Occipital lobe (tissue), 2 donors: ENCODE results near the gene TAPBP. TPM values are rescaled to one million over a fixed set of nuclear protein-coding genes. Genes with fewer than 3 reads are reported as not detected.

Source experiments
- DNase-seq: peaks from one replicate; lab custom pipeline; 2025; lab: John Stamatoyannopoulos, UW
- total RNA-seq: library from RNA; depleted of rRNA; stranded (reverse); fragments of >200 nt; gene quantifications from one replicate; pipeline ENCODE4 v1.2.3, GENCODE V29; 2014

Gene TAPBP
- total RNA-seq, 1 donor from 2014 or later, result 10.5 TPM

- no peak for DNase-seq
These were observed 6.0 kb upstream of the TAPBP start for GRCh38 chr6:33319939-33320314.

GRCh38 chr6:33318426-33319073 lies 4.7 kb upstream of the TAPBP start:
- DNase-seq, result no peak

- DNase-seq, result peak; percentile 95
These were observed 4.0 kb upstream of the TAPBP start, which contains the start of gene ZBTB22 for GRCh38 chr6:33317669-33318425. ZBTB22 (minus strand) TSS chr6:33317744; CDS start chr6:33316916, 828 bp downstream.

DNA sequence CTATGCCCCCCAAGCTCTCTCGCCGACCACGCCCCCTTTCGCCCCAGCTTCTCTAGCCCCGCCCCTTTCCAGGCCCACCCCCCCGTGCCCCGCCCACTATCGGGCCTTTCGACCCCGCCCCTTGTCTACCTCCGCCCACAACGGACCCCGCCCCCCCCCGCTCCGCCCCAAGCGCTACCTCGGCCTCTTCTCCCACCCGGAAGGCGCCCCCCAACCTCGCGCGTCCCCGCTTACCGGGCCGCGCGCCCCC lies 3.5 kb upstream of the TAPBP start:
- no peak for DNase-seq

- DNase-seq, result no peak
These were observed 2.9 kb upstream of the TAPBP start for GRCh38 chr6:33316603-33317418.

DNA sequence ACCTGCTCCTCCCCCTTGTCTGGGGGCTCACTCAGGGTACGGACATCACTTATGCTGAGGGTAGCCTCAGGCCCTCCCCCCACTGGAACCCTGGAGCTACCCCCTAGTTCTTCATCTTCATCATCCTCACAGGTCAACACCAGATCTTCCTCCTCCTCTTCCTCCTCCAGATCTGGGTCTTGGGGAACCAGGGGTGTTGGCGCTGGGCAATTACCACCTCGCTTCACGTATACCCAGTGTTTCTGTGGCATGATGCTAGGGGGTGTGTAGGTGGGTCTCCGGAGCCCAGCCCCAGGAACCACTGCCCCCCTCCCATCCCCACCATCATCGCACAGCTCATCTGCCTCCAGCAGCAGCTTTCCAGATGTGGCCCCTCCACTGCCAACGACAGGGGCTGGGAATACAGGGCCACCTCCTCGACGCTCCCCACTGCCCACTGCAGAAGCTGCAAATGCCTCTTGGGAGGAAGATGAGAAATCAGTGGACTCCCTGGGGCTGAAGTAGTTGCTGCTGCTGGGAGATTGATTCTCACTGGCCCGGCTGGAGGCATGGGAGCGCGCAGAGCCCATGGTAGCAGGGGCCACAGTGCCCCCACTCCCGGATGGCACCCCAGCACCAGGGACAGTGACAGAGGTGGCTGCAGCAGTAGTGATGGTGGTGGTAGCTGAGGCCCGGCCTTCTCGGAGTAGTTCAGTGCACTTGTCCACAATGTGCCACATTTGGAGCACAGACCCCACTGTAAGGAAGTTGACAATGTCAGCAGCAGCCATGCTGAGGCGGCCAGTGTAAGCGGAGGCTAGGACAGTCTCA lies 2.1 kb upstream of the TAPBP start:
- no peak for DNase-seq

GRCh38 chr6:33314943-33315792 lies 1.3 kb upstream of the TAPBP start:
- DNase-seq, result no peak

- peak; percentile 66 for DNase-seq
These were observed 651 bp upstream of the TAPBP start for GRCh38 chr6:33314515-33314942.

DNA sequence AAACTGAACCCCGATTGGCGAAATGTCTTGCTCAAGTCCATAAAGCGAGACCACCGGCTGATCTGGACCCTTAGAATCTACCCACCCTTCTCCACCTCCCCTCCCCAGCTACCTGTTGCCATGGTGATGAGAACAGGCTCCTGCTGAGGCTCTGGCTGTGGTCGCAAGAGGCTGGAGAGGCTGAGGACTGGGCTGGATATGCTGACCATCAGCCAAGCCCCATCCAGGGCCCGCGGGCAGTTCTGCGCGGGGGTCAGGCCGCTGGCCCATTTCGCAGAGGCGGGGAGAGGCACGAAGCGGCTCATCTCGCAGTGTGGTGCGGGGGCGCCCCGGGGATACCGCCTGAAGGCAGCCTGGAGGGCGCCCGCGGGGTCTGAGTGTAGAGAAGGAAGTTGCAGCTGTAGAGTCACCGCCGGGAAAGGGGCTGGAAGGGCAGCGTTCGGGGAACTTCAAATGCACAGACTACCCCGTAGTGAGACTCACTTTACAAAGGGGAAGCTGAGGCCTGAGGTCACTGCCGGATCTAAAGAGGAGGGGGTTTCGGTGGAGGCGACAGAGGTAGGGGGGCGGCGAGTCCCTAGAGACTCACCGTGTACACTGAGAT lies 671 bp downstream of the TAPBP start:
- no peak for DNase-seq

DNA sequence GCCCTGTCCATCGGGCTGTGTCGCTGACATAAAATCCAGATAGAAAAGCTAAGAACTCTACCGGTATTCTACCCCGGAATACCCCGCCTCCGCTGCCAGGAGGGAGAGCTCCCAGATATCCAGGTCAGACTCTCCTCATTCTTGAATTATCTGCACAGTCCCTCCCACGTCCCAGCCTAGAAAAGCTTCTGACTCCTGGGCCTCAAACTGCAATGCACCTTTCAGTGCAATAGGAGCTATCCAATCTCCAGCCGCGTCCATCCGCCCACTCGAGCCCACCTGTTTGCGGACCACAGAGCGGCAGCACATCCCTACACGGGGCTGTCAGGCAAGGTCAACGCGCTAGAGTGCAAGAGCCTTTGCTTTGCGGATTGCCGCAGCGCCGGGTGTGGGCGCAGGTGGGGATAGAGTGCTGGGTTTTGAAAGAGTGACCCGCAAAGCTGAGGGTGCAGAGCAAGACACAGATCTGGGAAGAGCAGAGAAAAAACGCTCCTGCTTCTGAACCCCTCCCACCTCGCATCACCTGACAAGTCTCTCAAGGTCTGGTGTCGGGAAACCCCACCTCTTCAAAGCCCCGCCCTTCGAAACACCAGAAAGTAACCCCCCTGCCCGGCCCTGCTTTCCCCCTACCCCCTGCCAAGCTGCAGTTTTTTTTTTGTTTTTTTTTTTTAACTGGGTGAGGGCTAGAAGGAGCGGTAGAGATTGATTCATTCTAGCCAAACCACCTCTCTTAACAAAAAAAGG lies 1.3 kb downstream of the TAPBP start:
- DNase-seq, result peak; percentile 46

- no peak for DNase-seq
These were observed 7.5 kb downstream of the TAPBP start for GRCh38 chr6:33306356-33306755.

GRCh38 chr6:33305052-33305451 lies 8.8 kb downstream of the TAPBP start:
- DNase-seq, result no peak

GRCh38 chr6:33304216-33304615 lies 9.7 kb downstream of the TAPBP start:
- no peak for DNase-seq

GRCh38 chr6:33301877-33302276 lies 12.0 kb downstream of the TAPBP start:
- DNase-seq, result no peak

DNA sequence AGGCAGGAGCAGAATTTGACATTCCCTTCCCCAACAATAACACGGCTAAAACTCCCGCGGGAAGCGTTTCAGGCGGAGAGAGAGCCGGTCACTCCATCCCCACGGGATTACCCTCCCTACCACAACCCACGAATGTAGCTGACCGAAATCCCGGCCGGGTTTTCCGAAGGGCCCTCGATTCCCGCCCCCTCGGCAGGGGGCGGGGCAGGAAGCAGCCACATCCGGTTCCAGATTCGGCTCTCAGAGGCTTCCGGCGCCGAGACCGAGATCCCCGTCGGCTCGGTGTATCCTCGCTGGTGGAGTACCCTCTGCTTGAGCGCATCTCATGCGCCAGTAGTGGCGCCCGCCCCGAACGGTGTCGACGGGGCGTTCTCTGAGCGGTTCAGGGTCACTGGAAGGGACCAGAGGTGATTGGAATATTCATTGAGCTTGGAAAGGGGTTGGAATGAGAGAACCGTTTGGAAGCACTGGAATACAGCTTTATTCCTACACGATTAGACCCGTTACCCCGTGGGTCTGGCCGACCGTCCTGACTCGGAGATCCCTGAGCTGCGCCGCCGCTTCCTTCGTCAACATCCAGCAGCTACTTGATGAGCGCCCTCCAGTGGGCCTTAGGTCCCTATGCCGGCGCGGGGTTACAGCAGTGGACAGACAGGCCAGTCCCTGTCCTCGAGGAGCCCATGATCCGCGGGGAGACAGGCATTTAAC lies 14.5 kb downstream of the TAPBP start:
- peak; percentile 87 for DNase-seq

GRCh38 chr6:33298773-33299236 lies 15.1 kb downstream of the TAPBP start, which contains the start of gene RGL2:
RGL2 (minus strand) TSS chr6:33298942; CDS start chr6:33298610, 332 bp downstream.
- DNase-seq, result peak; percentile 71

DNA sequence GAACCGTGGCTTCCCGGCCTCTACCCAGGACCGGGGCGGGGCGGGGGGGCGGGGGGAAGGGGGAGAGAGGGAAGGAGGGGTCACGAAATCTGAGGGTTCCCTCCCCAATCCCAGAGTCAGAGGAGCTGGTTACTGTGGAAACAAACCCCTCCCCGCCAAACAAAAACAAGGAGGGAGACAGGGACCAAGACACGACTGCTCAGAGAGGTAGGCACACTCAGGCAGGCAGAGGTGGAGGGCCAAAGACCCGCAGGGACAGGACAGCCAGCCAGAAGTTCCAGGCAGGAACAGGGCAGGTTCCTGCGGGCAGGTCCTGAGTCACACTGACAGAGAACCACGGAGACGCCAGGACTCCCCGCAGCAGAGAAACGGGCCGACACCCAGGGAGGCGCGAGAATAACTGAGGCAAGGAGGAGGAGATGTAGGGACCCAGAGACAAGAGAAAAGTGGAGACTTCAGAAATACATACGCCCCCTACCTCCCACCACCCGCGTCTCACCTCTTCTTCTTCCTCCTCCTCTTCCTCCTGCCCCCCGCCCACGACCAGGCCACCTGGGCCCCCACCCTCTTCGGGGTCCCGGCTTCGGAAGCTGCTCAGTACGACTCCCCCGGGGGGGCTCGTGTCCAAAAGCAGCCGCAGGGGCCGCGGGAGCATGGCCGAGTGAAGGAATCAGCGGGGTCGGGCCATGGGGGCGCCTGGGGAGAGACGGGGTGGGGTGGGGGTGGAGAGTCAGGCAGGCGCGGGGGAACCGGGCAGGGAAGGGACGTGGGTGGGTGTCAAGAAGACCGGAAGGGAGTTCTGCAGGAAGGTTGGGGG lies 15.7 kb downstream of the TAPBP start:
- DNase-seq, result peak; percentile 17
